HG03066 (cell line): Measurements from ENCODE around the gene C16orf95.

Source experiments
- ATAC-seq: cut with Tn5 transposase; IDR thresholded peaks from one replicate; pipeline ENCODE4 v1.9.1; 2021; ENCODE audit warnings: low read depth; ENCODE audit not compliant: unreplicated experiment

The C16orf95 gene

GRCh38 chr16:87295661-87296531 lies 21.3 kb downstream of the C16orf95 start:
- ATAC-seq = no peak

GRCh38 chr16:87295259-87295658 lies 21.9 kb downstream of the C16orf95 start:
- no peak for ATAC-seq

GRCh38 chr16:87293990-87294389 lies 23.2 kb downstream of the C16orf95 start:
- ATAC-seq = no peak

- no peak for ATAC-seq
Observed at GRCh38 chr16:87291944-87292343, 25.2 kb downstream of the C16orf95 start.

- ATAC-seq = no peak
Observed at GRCh38 chr16:87288753-87289362, 28.3 kb downstream of the C16orf95 start.

- no peak for ATAC-seq
Observed at GRCh38 chr16:87286839-87287626, 30.2 kb downstream of the C16orf95 start.

GRCh38 chr16:87284183-87284582 lies 33.0 kb downstream of the C16orf95 start:
- no peak for ATAC-seq

GRCh38 chr16:87279094-87279658 lies 38.0 kb downstream of the C16orf95 start:
- no peak for ATAC-seq

GRCh38 chr16:87278191-87279093 lies 38.8 kb downstream of the C16orf95 start:
- ATAC-seq = no peak

- no peak for ATAC-seq
Observed at GRCh38 chr16:87276924-87277323, 40.3 kb downstream of the C16orf95 start.

GRCh38 chr16:87276091-87276701 lies 41.0 kb downstream of the C16orf95 start:
- ATAC-seq = no peak

- ATAC-seq = no peak
Observed at GRCh38 chr16:87274794-87275193, 42.4 kb downstream of the C16orf95 start.

- no peak for ATAC-seq
Observed at GRCh38 chr16:87273471-87274030, 43.6 kb downstream of the C16orf95 start.

- no peak for ATAC-seq
Observed at GRCh38 chr16:87271256-87271655, 45.9 kb downstream of the C16orf95 start.

GRCh38 chr16:87267566-87267965 lies 49.6 kb downstream of the C16orf95 start:
- no peak for ATAC-seq

- ATAC-seq = no peak
Observed at GRCh38 chr16:87266846-87267245, 50.3 kb downstream of the C16orf95 start.

- no peak for ATAC-seq
Observed at GRCh38 chr16:87265261-87265660, 51.9 kb downstream of the C16orf95 start.

- ATAC-seq = no peak
Observed at GRCh38 chr16:87264634-87265033, 52.6 kb downstream of the C16orf95 start.

GRCh38 chr16:87263418-87264052 lies 53.7 kb downstream of the C16orf95 start:
- ATAC-seq = no peak
